ENCODE measurements around the gene VPS13C.

The VPS13C gene

DNA sequence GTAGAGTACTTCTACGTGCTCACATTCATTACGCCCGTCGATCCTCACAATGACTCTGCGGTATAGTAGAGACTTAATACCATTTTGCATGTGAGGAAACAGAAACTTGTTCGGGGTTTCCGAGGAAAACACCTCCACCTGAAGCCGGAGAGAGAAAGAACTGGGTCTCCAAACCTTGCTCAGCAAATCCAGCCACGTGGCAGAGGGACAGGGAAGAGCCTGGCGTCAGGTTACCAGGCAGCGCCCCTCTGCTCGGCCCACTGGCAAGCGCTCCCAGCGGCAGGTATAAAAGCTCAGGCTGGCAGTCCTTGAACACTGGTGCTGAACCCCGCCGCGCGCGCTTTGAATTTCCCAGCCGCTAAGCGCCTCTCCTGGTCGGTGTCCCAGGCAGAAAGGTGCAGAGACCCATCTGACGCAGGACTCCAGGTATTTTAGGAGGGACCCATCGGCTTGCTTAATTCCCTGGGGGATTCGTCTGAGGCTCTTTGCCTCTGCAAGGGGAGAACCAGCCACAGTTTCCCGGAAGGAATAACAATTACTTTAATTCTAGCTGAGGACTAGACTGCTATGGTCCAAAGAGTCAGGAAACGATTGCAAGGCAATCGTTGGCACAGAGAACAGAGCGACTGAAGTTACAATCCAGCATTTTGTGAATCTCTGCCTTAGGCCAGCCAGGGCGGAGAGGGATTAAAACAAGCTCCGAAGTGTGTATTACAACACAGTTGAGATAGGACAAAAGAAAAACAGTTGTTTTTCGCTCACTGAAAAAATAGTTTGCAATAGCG lies 6.6 kb upstream of the VPS13C start, which contains the start of gene C2CD4A:
Gene C2CD4A, plus strand, starts transcription at position 315 of the 785 bp plus-strand sequence. CDS start 637 bp downstream, outside the sequence.
- TF ChIP-seq CTCF (IDR thresholded peaks at IDR 0.05; ENCODE audit: control insufficient read depth, extremely low read depth, insufficient read depth), result no peak
- DNase-seq (ENCODE audit: low read depth), result no peak
- no peak within 1 kb of the TSS for H3K4me3 ChIP-seq (ENCODE audit: low read depth, low read length)

GRCh38 chr15:62063825-62064635 lies 3.8 kb upstream of the VPS13C start:
- no peak for TF ChIP-seq CTCF (IDR thresholded peaks at IDR 0.05; ENCODE audit: control insufficient read depth, extremely low read depth, insufficient read depth)
- no peak for DNase-seq (ENCODE audit: low read depth)
- no peak overlapping the region for H3K4me3 ChIP-seq (ENCODE audit: low read depth, low read length)

GRCh38 chr15:62060896-62061280 lies 641 bp upstream of the VPS13C start:
- TF ChIP-seq CTCF (IDR thresholded peaks at IDR 0.05; ENCODE audit: control insufficient read depth, extremely low read depth, insufficient read depth), result no peak
- H3K4me3 ChIP-seq (ENCODE audit: low read depth, low read length), result peak overlapping the region; percentile 83
- DNase-seq (ENCODE audit: low read depth), result no peak

GRCh38 chr15:62059816-62060112 lies 483 bp downstream of the VPS13C start:
- no peak for DNase-seq (ENCODE audit: low read depth)
- no peak for TF ChIP-seq CTCF (IDR thresholded peaks at IDR 0.05; ENCODE audit: control insufficient read depth, extremely low read depth, insufficient read depth)
- H3K4me3 ChIP-seq (ENCODE audit: low read depth, low read length), result peak overlapping the region; percentile 83

- DNase-seq (ENCODE audit: low read depth), result no peak
- TF ChIP-seq CTCF (IDR thresholded peaks at IDR 0.05; ENCODE audit: control insufficient read depth, extremely low read depth, insufficient read depth), result no peak
- H3K4me3 ChIP-seq (ENCODE audit: low read depth, low read length), result peak overlapping the region; percentile 83
Measured at GRCh38 chr15:62059108-62059815, 985 bp downstream of the VPS13C start.

DNA sequence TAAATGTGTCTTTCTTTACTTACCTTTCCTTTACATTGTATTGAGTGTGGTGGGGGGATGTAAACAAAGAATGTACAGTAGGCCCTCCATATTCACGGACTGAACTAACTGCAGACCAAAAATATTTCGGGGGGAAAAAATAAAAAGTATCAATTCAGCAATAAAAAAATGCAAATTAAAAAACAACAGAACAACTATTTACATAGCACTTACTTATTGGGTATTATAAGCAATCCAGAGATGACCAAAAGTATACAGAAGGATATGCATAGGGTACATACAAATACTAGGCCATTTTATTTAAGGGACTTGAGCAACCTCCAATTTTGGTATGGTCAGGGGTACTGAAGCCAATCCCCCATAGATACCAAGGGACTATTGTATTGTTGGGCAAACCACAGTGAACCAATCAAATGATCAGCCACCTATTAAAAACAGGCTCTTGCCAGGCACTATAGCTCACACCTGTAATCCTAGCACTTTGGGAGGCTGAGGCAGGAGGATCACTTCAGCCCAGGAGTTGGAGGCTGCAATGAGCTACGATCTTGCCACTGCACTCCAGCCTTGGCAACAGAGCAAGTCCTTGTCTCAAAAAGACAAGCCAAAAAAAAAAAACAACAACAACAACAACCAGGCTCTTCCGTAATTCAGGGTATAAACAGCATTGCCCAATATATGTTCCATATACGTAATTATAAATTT lies 1.8 kb downstream of the VPS13C start:
- TF ChIP-seq CTCF (IDR thresholded peaks at IDR 0.05; ENCODE audit: control insufficient read depth, extremely low read depth, insufficient read depth), result no peak
- H3K4me3 ChIP-seq (ENCODE audit: low read depth, low read length), result no peak overlapping the region
- no peak for DNase-seq (ENCODE audit: low read depth)
